Measurements from ENCODE around the gene PPFIBP2.

PPFIBP2 gene

GRCh38 chr11:7638710-7639642, 125.2 kb downstream of the PPFIBP2 start:
- Histone ChIP-seq H3K4me1 (ENCODE audit: insufficient read depth, low read length) (peaks cover 4% of the 10 kb centered on the region), H3K4me3 (ENCODE audit: low read length) (no peak overlapping the region), H3K9me3 (ENCODE audit: low read length) (peaks cover 6% of the 10 kb centered on the region), H3K27me3 (ENCODE audit: insufficient read depth, low read length) (no peaks in the 10 kb centered on the region), H2AFZ (ENCODE audit: low read depth, low read length) (no peak overlapping the region), H3K36me3 (ENCODE audit: insufficient read depth, low read length) (no peaks in the 10 kb centered on the region)

GRCh38 chr11:7639643-7640025, 125.8 kb downstream of the PPFIBP2 start:
- H3K4me3 ChIP-seq (ENCODE audit: low read length), result no peak overlapping the region
- H3K36me3 ChIP-seq (ENCODE audit: insufficient read depth, low read length), result no peaks in the 10 kb centered on the region
- peaks cover 6% of the 10 kb centered on the region for H3K9me3 ChIP-seq (ENCODE audit: low read length)
- no peaks in the 10 kb centered on the region for H3K27me3 ChIP-seq (ENCODE audit: insufficient read depth, low read length)
- no peak overlapping the region for H2AFZ ChIP-seq (ENCODE audit: low read depth, low read length)
- H3K4me1 ChIP-seq (ENCODE audit: insufficient read depth, low read length), result peaks cover 5% of the 10 kb centered on the region

GRCh38 chr11:7640816-7641215, 127.0 kb downstream of the PPFIBP2 start:
- Histone ChIP-seq H3K9me3 (ENCODE audit: low read length) (peaks cover 6% of the 10 kb centered on the region), H3K4me3 (ENCODE audit: low read length) (no peak overlapping the region), H3K4me1 (ENCODE audit: insufficient read depth, low read length) (peaks cover 5% of the 10 kb centered on the region), H2AFZ (ENCODE audit: low read depth, low read length) (no peak overlapping the region), H3K36me3 (ENCODE audit: insufficient read depth, low read length) (no peaks in the 10 kb centered on the region), H3K27me3 (ENCODE audit: insufficient read depth, low read length) (no peaks in the 10 kb centered on the region)

GRCh38 chr11:7642747-7643146, 128.9 kb downstream of the PPFIBP2 start:
- Histone ChIP-seq H3K9me3 (ENCODE audit: low read length) (peaks cover 6% of the 10 kb centered on the region), H3K36me3 (ENCODE audit: insufficient read depth, low read length) (no peaks in the 10 kb centered on the region), H2AFZ (ENCODE audit: low read depth, low read length) (no peak overlapping the region), H3K27me3 (ENCODE audit: insufficient read depth, low read length) (no peaks in the 10 kb centered on the region), H3K4me1 (ENCODE audit: insufficient read depth, low read length) (peaks cover 5% of the 10 kb centered on the region), H3K4me3 (ENCODE audit: low read length) (no peak overlapping the region)

GRCh38 chr11:7643314-7643713, 129.5 kb downstream of the PPFIBP2 start:
- Histone ChIP-seq H3K27me3 (ENCODE audit: insufficient read depth, low read length) (no peaks in the 10 kb centered on the region), H2AFZ (ENCODE audit: low read depth, low read length) (no peak overlapping the region), H3K4me1 (ENCODE audit: insufficient read depth, low read length) (peaks cover 5% of the 10 kb centered on the region), H3K36me3 (ENCODE audit: insufficient read depth, low read length) (no peaks in the 10 kb centered on the region), H3K9me3 (ENCODE audit: low read length) (peaks cover 6% of the 10 kb centered on the region), H3K4me3 (ENCODE audit: low read length) (no peak overlapping the region)

- Histone ChIP-seq H3K9me3 (ENCODE audit: low read length) (peaks cover 6% of the 10 kb centered on the region), H2AFZ (ENCODE audit: low read depth, low read length) (no peak overlapping the region), H3K4me1 (ENCODE audit: insufficient read depth, low read length) (peaks cover 5% of the 10 kb centered on the region), H3K36me3 (ENCODE audit: insufficient read depth, low read length) (no peaks in the 10 kb centered on the region), H3K27me3 (ENCODE audit: insufficient read depth, low read length) (no peaks in the 10 kb centered on the region), H3K4me3 (ENCODE audit: low read length) (no peak overlapping the region)
Observed at GRCh38 chr11:7645206-7645605, 131.4 kb downstream of the PPFIBP2 start.

GRCh38 chr11:7646866-7647265, 133.1 kb downstream of the PPFIBP2 start:
- H3K36me3 ChIP-seq (ENCODE audit: insufficient read depth, low read length), result no peaks in the 10 kb centered on the region
- peaks cover 5% of the 10 kb centered on the region for H3K9me3 ChIP-seq (ENCODE audit: low read length)
- no peak overlapping the region for H3K4me3 ChIP-seq (ENCODE audit: low read length)
- H3K4me1 ChIP-seq (ENCODE audit: insufficient read depth, low read length), result peaks cover 5% of the 10 kb centered on the region
- H3K27me3 ChIP-seq (ENCODE audit: insufficient read depth, low read length), result no peaks in the 10 kb centered on the region
- H2AFZ ChIP-seq (ENCODE audit: low read depth, low read length), result no peak overlapping the region

- no peak overlapping the region for H3K4me3 ChIP-seq (ENCODE audit: low read length)
- no peaks in the 10 kb centered on the region for H3K27me3 ChIP-seq (ENCODE audit: insufficient read depth, low read length)
- peaks cover 5% of the 10 kb centered on the region for H3K4me1 ChIP-seq (ENCODE audit: insufficient read depth, low read length)
- H2AFZ ChIP-seq (ENCODE audit: low read depth, low read length), result no peak overlapping the region
- H3K36me3 ChIP-seq (ENCODE audit: insufficient read depth, low read length), result no peaks in the 10 kb centered on the region
- H3K9me3 ChIP-seq (ENCODE audit: low read length), result no peaks in the 10 kb centered on the region
Observed at GRCh38 chr11:7648264-7648663, 134.5 kb downstream of the PPFIBP2 start.

- Histone ChIP-seq H3K4me1 (ENCODE audit: insufficient read depth, low read length) (no peaks in the 10 kb centered on the region), H3K4me3 (ENCODE audit: low read length) (no peak overlapping the region), H3K27me3 (ENCODE audit: insufficient read depth, low read length) (no peaks in the 10 kb centered on the region), H3K9me3 (ENCODE audit: low read length) (no peaks in the 10 kb centered on the region), H2AFZ (ENCODE audit: low read depth, low read length) (no peak overlapping the region), H3K36me3 (ENCODE audit: insufficient read depth, low read length) (no peaks in the 10 kb centered on the region)
Observed at GRCh38 chr11:7651140-7651551, 137.3 kb downstream of the PPFIBP2 start.

GRCh38 chr11:7651700-7652099, 137.9 kb downstream of the PPFIBP2 start:
- Histone ChIP-seq H2AFZ (ENCODE audit: low read depth, low read length) (no peak overlapping the region), H3K27me3 (ENCODE audit: insufficient read depth, low read length) (no peaks in the 10 kb centered on the region), H3K4me3 (ENCODE audit: low read length) (no peak overlapping the region), H3K9me3 (ENCODE audit: low read length) (no peaks in the 10 kb centered on the region), H3K4me1 (ENCODE audit: insufficient read depth, low read length) (no peaks in the 10 kb centered on the region), H3K36me3 (ENCODE audit: insufficient read depth, low read length) (no peaks in the 10 kb centered on the region)

- no peaks in the 10 kb centered on the region for H3K9me3 ChIP-seq (ENCODE audit: low read length)
- H3K4me1 ChIP-seq (ENCODE audit: insufficient read depth, low read length), result no peaks in the 10 kb centered on the region
- no peak overlapping the region for H3K4me3 ChIP-seq (ENCODE audit: low read length)
- H3K36me3 ChIP-seq (ENCODE audit: insufficient read depth, low read length), result no peaks in the 10 kb centered on the region
- no peak overlapping the region for H2AFZ ChIP-seq (ENCODE audit: low read depth, low read length)
- no peaks in the 10 kb centered on the region for H3K27me3 ChIP-seq (ENCODE audit: insufficient read depth, low read length)
Observed at GRCh38 chr11:7654195-7654705, 140.5 kb downstream of the PPFIBP2 start.

GRCh38 chr11:7655253-7656217, 141.7 kb downstream of the PPFIBP2 start:
- H2AFZ ChIP-seq (ENCODE audit: low read depth, low read length), result no peak overlapping the region
- no peaks in the 10 kb centered on the region for H3K27me3 ChIP-seq (ENCODE audit: insufficient read depth, low read length)
- H3K4me1 ChIP-seq (ENCODE audit: insufficient read depth, low read length), result no peaks in the 10 kb centered on the region
- no peak overlapping the region for H3K4me3 ChIP-seq (ENCODE audit: low read length)
- no peaks in the 10 kb centered on the region for H3K36me3 ChIP-seq (ENCODE audit: insufficient read depth, low read length)
- no peaks in the 10 kb centered on the region for H3K9me3 ChIP-seq (ENCODE audit: low read length)

- Histone ChIP-seq H2AFZ (ENCODE audit: low read depth, low read length) (no peak overlapping the region), H3K4me1 (ENCODE audit: insufficient read depth, low read length) (no peaks in the 10 kb centered on the region), H3K9me3 (ENCODE audit: low read length) (no peaks in the 10 kb centered on the region), H3K36me3 (ENCODE audit: insufficient read depth, low read length) (no peaks in the 10 kb centered on the region), H3K27me3 (ENCODE audit: insufficient read depth, low read length) (no peaks in the 10 kb centered on the region), H3K4me3 (ENCODE audit: low read length) (no peak overlapping the region)
Observed at GRCh38 chr11:7656704-7657103, 142.9 kb downstream of the PPFIBP2 start.

Data from neuron (in vitro differentiated cells).